Cerebellar cortex (tissue), 1 donor: ENCODE results near the gene VPS37D.

Source experiments
- DNase-seq: peaks from one replicate; pipeline ENCODE4 v3.0.0-alpha.2; 2015; ENCODE audit warnings: low spot score

The VPS37D gene

DNA sequence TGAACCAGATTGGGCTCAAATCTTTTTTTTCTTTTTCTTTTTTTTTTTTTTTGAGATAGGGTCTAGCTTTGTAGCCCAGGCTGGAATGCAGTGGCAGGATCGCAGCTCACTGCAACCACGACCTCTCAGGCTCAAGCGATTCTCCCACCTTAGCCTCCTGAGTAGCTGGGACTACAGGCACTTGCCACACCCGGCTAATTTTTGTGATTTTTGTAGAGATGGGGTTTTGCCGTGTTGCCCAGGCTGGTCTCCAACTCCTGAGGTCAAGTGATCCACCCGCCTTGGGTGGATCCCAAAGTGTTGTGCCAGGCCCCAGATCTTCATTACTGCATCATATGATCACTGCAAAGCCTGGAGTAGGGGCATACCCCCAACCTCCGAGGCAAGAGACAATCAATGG lies 12.9 kb downstream of the VPS37D start:
- DNase-seq, result no peak

GRCh38 chr7:73681031-73681430 lies 13.4 kb downstream of the VPS37D start:
- no peak for DNase-seq

DNA sequence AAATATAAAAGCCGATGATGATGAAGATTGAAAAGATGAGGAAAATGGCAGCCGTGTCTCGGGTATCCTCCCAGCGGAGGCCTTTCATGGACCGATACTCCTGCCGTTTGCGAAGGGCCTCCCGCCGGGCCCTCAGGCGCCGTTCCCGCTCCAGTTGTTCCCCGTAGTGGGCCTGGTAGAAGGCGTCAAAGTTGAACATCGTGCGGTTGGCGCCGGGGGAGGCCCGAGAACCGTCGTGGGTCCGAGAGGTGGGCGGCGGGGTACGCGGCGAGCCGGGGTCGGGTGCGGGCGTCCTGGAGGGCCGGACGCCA lies 15.1 kb downstream of the VPS37D start:
- no peak for DNase-seq

GRCh38 chr7:73683056-73683787 lies 15.6 kb downstream of the VPS37D start, which contains the start of the genes BUD23 and DNAJC30:
Gene BUD23, plus strand, starts transcription at chr7:73683597. Its CDS starts 29 bp downstream, at chr7:73683626.
Gene DNAJC30, minus strand, starts transcription at chr7:73683453. Its CDS starts 30 bp downstream, at chr7:73683423.
- peak; percentile 96 for DNase-seq

DNA sequence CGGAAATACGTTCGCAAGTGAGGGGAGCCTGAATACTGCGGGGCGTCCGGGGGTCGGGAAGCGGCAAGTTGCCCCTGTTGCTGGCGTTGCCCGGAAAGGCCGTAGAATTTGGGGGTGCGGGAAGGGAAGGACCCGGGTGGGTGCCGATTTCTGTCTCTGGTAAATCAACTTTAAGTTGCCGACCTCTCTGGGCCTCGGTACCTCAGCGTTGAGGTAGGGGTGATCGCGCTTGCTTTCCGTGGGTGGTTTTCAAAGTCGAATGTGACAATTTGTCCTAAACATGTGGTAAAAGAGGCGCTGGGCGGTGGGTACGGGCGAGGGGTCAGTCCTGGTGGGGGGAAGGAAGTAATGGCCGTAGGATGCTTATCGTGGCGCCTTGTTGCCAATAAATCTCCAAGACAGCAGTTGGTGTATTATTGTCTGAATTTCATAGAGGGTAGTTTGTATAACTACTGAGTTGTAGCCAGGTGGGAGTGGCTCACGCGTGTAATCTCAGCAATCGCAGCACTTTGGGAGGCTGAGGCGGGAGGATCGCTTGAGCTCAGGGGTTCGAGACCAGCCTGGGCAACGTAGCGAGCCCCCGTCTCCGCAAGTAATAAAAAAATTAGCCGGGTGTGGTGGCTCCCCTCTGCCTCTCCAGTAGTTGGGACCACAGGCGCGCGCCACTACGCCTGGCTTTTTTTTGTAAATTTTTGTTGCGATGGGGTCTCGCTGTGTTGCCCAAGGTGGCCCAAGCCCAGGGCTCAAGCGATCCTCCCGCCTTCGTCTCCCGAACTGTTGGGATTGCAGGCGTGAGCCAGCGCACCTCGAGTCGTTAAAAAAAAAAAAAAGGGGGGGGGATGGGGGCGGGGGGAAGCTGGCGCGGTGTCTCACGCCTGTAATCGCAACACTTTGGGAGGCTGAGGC lies 16.4 kb downstream of the VPS37D start:
- DNase-seq, result no peak

- DNase-seq, result no peak
Measured at GRCh38 chr7:73685311-73685710, 17.7 kb downstream of the VPS37D start.

DNA sequence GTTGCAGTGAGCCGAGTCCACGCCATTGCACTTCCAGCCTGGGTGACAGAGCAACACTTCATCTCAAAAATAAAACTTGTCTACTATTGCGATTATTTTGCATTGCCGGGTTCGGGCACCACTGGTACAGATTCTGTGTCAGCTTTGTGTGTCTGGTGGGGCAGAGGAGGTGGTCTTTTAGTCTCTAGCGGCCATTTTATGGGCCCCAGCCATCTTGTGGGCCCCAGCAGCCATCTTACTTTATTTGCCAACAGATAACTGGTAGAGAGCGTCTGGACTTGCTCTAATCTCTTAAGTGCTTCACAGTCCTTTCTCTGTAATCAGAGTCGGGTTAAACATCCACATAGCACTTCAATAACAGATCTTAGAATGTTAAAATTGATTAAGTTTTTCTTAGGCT lies 20.7 kb downstream of the VPS37D start:
- no peak for DNase-seq

DNA sequence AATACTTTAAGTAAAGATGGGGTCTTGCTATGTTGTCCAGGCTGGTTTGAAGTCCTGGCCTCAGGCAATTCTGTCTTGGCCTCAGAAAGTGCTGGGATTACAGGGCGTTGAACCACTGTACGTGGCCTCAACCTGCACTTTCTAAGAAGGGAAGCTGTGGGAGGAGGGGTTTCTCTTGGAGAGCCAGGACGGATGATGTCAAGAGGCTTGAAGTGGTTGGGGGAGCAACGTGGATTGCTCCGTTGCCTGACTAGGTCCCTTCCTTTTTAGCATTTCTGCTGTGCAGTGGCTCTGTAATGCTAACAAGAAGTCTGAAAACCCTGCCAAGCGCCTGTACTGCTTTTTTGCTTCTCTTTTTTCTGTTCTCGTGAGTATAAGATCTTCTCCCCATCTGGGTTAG lies 23.0 kb downstream of the VPS37D start:
- no peak for DNase-seq

DNA sequence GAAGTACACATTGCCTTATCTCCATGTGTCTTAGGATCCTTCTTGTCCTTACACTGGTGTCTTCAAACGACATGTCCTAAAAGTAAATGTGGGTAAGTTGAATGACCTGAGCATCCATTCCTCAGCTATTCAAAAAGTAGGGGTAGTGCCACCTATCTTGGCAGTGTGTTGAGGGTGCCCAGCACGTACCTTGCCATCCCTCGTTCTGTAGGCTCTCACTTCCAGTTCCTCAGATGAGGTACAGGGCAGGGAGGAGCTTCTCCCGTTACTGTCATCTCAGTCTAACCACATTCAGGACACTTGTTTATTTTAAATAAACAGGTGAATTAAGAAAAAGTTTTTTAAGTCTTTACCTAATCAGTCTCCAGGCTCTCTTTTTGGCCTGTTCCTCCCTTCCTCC lies 28.7 kb downstream of the VPS37D start:
- DNase-seq, result no peak

DNA sequence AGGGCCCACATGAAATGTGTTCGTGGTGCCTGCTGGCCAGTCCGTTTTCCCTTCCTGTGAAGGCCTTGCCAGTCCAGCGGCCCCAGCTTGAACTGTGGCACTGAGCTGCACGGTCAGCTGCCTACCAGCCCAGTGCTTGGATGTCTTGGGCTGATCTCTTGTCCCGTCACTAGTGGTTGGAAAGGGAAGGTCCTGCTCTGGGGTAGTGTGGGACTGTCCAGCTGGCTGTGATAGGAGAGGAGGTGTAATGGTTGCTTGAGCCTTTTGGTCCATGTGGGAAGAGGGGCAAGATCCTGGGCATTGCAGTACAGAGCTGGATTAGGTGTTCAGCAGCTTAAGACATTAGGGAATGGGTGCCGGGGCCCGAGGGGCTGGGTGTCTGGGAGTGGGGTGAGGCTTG lies 30.8 kb downstream of the VPS37D start:
- no peak for DNase-seq

GRCh38 chr7:73699370-73700068 lies 31.9 kb downstream of the VPS37D start:
- DNase-seq, result no peak

DNA sequence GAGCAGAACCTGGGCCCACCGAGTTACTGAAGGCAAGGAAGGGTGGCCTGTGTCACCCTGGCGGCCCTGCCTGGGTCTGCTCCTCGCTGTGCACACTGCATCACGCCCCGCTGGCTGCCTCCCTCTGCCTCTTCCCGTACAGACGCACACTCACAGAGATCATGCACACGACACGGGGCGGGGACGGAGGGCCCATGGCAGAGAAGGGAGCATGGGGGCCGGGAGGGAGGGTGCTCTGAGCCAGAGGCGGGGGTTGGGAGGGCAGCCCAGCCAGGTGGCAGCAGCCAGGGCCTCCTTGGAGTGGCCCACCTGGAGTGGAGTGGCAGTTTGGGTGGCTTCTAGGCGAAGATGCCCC lies 32.4 kb downstream of the VPS37D start:
- no peak for DNase-seq

DNA sequence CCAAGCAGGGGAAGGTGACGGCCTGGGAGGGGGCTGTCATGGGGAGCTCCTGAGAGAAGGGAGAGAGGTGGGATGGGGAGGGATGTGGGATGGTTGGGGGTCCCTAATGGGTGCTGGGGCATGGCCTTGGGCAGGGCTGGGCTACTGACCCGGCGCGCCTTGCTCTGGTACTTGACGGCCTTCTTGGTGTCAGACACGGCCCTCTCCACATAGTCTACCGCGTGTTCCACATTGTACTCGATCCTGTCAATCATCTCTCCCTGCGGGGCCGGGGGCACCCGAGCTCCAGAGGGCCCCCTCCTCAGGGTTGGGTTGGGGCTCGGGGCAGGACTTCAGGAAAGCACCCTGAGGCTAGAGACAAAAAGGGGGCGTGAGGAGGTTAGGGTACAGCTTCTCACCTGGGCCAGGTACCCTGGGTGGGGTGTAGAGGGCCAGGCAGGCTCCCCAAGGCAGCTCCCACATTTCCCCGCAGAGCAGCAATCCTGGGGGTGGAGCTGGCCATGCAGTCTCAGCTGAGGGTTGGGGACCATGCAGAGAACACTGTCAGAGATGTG lies 33.0 kb downstream of the VPS37D start:
- DNase-seq, result no peak

GRCh38 chr7:73701357-73701995 lies 33.8 kb downstream of the VPS37D start:
- peak; percentile 50 for DNase-seq

GRCh38 chr7:73702226-73702625 lies 34.6 kb downstream of the VPS37D start:
- DNase-seq, result no peak

DNA sequence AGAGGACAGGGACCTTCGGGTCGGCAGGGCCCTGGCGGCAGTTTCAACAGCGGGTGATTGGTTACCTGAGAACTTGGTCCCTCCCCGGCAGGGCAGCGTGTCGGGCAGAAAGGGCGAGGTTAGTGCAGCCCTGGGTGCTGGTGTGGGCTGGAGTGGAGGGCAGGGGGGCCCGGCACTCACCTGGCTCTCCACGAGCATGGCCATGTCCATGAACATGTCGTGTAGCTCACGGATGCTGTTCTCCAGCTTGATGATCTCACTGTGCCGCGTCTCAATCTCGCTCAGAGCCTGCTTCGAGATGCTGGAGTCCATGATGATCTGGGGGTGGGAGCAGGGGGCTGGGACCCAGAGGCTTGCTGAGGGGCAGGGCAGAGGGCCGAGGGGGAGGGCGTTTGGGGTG lies 35.0 kb downstream of the VPS37D start:
- DNase-seq, result no peak

- no peak for DNase-seq
Measured at GRCh38 chr7:73703225-73703624, 35.6 kb downstream of the VPS37D start.

- no peak for DNase-seq
Measured at GRCh38 chr7:73703757-73704639, 36.4 kb downstream of the VPS37D start.

DNA sequence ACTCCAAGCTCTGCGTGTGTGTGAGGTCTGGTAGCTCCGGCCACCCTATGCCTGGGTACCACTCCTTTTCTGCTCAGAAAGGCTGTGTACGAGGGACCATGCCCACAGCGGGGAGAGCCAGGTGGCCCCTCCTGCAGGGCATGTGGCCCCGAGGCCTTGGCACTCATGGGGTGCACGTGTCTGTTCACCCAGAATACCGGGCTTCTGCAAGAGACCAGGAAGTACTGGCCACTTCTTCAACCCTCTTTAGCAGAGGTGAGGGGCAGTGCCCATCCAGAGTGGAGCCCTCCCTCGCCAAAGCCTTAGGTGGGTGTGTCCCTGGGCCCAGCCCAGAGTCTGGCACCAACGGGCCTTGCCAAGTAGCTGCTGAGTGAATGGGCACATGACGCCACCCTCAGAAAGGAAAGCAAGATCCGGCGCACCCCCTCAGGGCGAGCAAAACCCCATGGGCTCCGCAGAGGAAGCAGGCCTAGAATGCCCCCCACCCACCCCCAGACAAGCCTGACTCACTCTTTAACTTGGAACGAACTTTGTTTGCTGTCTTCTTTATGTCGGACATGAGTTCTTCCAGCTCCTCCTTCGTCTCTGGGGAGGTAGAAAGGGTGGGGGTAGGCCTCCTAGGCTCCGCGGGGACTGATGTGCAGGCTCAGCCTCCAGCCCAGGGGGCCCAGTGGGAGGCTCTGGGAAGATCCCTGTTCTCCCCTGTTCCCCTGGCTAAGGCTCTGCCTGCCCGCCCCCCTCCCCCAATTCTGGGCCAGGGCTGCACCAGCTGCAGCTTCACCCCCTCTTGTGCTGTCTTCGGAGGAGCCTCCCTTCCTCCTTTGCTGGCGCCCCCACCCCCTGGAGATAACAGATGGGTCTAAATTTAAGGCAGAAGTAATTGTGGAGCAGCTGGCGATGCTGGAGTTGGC lies 37.3 kb downstream of the VPS37D start:
- no peak for DNase-seq

- no peak for DNase-seq
Measured at GRCh38 chr7:73705551-73705920, 37.9 kb downstream of the VPS37D start.
